Tibial nerve (tissue), 4 donors: Measurements from ENCODE around the gene C3orf22.

ENCODE experiments used
- CTCF ChIP-seq, 5 experiments: fragments of 200-600 bp in 3 of 5; fragments of 450-650 bp in 2 of 5; sonication (generic) in 3 of 5; IDR thresholded peaks; one replicate each; pipeline ENCODE4 v1.5.1; 2016 to 2019; ENCODE audit warnings: antibody characterized with exemption in 5 of 5, mild to moderate bottlenecking in 3 of 5, moderate library complexity in 2 of 5
- EP300 ChIP-seq, 2 donors: sonication (generic); formaldehyde crosslinking; IDR thresholded peaks; one replicate each; pipeline ENCODE4 v1.6.1; 2017; ENCODE audit warnings: antibody characterized with exemption in 2 of 2, mild to moderate bottlenecking in 1 of 2
- POLR2A ChIP-seq, 2 donors: fragments of 450-650 bp; IDR thresholded peaks; one replicate each; pipeline ENCODE4 v1.6.1; 2017; ENCODE audit warnings: antibody characterized with exemption in 2 of 2, mild to moderate bottlenecking in 2 of 2, moderate library complexity in 2 of 2

GRCh38 chr3:126541628-126542339, 16.9 kb downstream of the C3orf22 start:
- no peak for TF ChIP-seq CTCF (IDR thresholded peaks at IDR 0.05)
- no peak for TF ChIP-seq POLR2A (IDR thresholded peaks at IDR 0.05)
- no peak for TF ChIP-seq EP300 (IDR thresholded peaks at IDR 0.05)
